ENCODE data around the gene PCCA. TPM values are rescaled to one million over a fixed set of nuclear protein-coding genes. Genes with fewer than 3 reads are reported as not detected.
"Not testable (repeated sequence)": the region's sequence is repeated elsewhere in the genome, so short reads cannot be mapped to it uniquely, and the experiment has no call there.

PCCA gene, protein sequence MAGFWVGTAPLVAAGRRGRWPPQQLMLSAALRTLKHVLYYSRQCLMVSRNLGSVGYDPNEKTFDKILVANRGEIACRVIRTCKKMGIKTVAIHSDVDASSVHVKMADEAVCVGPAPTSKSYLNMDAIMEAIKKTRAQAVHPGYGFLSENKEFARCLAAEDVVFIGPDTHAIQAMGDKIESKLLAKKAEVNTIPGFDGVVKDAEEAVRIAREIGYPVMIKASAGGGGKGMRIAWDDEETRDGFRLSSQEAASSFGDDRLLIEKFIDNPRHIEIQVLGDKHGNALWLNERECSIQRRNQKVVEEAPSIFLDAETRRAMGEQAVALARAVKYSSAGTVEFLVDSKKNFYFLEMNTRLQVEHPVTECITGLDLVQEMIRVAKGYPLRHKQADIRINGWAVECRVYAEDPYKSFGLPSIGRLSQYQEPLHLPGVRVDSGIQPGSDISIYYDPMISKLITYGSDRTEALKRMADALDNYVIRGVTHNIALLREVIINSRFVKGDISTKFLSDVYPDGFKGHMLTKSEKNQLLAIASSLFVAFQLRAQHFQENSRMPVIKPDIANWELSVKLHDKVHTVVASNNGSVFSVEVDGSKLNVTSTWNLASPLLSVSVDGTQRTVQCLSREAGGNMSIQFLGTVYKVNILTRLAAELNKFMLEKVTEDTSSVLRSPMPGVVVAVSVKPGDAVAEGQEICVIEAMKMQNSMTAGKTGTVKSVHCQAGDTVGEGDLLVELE
- polyA plus RNA-seq (ENCODE audit: insufficient read length), result 27.5 TPM

DNA sequence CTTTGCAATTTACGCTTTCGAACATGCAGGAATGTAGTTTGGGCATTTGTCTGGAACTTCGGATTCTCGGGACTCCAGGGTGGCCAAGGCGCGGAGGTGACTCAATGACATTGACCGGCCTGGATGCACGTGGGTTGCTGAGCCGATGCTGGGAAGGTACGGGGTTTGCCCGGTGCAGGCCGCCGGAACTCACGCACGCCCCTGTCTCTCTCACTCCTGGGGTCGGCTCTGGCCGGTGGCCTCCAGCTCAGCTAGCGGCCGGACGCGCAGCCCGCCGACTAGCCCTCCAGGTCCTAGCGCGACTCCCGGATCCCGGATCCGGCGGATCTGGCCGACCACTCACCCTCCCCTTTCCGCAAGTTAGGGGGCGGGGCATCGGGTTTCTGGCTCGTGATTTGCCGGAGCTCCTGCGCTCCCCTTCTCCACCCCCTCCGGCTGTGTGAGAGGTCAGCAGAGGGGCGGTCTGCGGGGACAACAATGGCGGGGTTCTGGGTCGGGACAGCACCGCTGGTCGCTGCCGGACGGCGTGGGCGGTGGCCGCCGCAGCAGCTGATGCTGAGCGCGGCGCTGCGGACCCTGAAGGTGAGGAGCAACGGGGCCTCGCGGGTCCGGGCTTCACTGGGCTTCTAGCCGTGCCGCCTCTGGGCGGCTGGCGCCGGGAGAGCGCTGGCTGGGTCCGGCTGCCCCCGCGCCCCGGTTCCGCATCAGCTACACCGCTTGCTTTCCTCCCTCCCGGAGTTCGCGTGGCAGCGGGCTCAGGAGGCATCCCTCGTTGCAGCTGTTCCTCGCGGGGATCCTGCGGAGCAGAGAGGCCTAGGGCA, at the start of gene PCCA:
TSS of gene PCCA (plus strand) at position 450 of the 821 bp plus-strand sequence. CDS start at position 478, 28 bp downstream.
- DNase-seq, result peak; percentile 96

DNA sequence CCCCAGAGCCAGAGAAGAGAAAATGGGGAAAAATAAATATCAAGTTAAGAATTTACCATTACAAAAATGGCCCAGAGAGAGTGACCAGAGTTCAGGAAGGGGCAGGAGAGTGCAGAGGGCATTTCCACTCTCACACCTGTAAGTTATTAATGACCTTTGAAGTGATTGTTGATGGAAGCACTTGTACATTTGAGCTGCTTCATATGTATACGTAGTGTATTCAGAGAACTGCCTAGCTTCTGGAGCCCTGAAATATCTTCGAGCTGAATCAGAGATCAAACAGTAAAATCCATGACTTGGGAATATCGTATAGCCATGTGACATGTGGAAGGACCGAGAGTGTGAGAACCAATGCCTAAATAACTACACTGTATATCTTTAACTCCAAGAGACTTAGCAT, 49.2 kb upstream of the PCCA start:
- DNase-seq, result no peak

DNA sequence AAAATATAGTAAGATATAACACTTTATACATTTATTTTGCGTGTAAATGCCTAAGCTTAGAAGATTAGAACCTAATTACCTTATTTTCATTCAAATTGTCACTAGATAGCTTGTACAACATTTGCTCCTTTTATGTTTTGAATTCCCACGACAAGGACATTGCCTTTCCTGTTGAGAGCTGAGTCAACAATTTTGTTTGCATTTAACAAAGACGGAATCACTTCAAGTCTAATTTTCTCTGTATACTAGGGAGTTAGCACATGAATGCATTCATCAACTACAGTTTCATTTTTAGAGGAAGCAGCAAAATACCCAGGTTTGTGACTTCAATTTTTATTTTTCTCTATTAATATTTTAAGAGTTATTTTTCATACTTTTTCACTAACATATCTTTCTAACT, 48.7 kb upstream of the PCCA start:
- DNase-seq, result no peak

DNA sequence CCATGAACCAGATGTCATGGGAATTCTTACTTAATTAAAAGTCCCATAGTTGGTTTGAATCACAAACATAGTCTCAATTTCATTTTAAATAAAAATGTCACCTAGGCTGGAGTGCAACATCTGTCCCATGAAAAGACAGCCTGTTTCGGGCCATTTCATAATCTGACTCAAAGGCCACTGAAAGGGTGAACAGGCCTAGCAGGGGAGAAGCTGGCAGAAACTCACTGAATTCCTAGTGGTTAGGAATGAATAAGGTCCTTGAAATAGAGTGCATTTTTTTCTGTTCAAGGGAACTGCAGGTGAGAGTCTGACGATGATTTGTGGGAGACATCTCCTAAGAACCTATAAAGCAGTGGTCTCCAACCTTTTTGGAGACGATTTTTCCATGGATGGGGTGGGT, 44.0 kb upstream of the PCCA start:
- DNase-seq, result no peak

DNA sequence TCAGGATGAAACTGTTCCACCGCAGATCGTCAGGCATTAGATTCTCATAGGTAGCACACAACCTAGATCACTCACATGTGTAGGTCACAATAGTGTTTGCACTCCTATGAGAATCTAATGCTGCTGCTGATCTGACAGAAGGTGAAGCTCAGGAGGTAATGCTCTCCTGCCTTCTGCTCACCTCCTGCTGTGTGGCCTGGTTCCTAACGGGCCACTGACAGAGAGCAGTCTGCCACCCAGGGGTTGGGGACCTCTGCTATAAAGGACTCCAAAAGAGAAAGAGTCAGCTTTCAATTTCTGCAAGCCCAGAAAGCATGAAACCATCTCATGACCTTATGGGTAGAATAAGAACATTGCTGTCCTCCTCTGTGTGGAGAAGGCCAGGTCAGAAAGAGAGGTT, 43.5 kb upstream of the PCCA start:
- no peak for DNase-seq

DNA sequence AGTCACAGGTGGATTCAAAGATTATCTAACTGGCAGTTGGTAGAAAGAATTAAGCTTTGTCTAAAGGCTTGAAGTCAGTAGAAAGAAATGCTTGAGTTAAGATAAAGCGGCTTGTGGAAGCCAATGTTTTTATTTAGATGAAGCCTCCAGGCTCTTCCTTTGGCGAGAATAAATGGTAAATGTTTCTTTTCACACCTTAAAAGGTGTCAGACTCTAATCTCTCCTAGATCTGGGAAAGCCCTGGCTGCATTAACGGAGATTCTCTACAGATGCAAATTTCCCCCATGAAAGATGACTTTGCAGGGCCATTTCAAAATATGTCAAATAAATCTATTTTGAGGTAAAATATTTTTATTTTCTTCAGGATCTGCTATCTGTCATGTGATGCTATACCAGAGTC, 37.8 kb upstream of the PCCA start:
- DNase-seq, result no peak

DNA sequence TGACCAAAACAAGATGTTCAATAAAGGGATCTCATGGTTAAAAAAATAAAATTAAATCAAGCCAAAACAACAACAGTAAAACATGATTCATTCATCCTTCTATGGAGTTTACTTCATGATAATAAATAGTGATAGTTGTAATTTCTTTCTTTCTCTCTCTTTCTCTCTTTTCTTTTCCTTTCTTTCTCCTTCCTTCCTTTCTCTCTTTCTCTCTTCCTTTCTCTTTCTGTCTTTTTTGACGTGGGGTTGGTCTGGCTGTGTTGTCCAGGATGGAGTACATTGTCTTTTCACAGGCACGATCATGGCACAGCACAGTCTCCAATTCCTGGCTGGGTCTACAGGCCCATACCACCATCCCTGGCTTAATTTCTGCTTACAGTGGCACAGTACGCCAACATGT, 29.1 kb upstream of the PCCA start:
- no peak for DNase-seq

DNA sequence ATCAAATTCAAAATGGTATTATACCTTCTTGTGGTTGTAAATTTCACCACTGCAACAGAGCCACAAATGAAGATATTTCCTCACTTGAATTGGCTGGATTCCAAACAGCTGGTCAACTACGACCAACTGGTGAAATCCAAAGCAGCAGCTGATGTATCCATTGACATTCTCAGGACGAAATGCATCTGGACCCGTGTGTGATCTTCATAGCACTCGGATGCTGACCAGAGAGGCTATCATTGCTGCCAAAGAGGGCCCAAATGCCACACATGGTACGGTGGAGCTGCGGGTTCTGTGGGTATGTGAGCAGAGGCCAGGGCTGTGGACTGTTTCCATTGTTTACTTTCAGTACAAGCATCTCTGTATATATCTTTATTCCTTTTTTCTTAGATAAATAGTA, 25.6 kb upstream of the PCCA start:
- peak; percentile 18 for DNase-seq

DNA sequence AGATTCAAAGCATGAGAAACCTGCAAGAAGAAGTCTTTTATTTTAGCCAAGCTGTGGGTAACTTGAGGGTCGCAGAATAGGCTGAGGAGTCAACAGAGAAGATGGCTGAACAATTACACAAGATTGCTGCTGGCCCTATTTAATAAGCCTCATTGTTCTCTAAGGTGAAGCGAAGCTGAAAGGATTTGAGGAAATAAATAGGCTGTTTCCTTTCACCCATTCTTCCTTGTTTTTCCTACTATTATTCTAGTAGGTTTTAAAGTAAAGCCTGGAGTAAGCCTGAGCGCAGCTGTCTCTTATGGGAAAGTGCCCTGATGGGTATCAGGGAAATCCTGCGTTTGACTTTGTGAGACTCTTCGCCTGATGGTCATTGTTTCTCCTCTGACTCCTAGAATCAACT, 25.0 kb upstream of the PCCA start:
- DNase-seq, result no peak

DNA sequence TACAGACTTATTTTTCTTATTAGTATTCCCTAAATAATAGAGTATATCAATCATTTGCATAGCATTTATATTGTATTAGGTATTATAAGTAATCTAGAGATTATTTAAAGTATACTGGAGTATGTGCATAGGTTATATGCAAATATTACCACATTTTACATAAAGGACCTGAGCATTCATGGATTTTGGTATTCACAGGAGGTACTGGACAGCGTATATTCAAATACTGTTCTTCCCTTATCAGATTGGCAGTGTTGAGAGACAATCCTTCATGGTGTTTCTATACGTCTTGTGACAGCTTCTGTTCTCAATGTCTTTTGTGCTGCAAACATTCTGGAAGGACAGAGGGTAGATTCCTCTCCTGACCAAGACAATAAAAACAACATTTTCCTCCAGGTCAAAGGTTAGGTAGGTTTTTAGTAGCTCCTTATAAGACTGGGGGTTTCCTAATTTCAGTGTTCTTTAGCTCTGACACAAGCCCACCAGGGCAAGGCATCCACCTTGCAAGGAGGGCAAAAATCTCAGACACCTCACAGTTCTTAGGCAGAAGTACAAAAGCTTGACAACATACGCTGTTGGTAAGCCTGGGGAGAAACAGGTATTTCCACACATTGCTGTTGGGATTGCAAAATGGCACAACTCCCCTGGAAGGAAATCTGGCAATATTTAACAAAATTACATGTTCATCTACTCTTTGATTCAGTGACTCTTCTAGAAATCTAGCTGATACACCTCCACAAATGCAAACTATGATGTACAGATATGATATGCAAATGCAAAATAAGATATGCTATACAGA, 20.6 kb upstream of the PCCA start:
- DNase-seq, result no peak

DNA sequence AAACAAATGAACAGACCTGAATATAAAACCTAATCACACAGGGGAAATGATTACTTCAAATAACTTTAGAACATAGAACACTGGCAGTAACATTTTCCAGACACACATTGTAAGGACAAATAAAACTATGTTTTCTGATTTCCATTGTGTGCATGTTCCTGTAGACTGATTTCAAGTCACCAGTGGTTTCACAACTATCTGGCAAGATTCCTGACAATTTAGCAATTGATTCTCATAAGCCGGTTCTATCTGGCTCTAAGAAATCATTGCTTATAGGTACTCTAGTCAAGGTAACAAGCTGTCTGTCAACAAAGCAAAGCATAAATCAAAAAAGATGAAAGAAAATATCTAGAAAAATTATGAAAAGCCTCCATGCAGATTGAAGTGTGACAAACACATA, 19.6 kb upstream of the PCCA start:
- no peak for DNase-seq

DNA sequence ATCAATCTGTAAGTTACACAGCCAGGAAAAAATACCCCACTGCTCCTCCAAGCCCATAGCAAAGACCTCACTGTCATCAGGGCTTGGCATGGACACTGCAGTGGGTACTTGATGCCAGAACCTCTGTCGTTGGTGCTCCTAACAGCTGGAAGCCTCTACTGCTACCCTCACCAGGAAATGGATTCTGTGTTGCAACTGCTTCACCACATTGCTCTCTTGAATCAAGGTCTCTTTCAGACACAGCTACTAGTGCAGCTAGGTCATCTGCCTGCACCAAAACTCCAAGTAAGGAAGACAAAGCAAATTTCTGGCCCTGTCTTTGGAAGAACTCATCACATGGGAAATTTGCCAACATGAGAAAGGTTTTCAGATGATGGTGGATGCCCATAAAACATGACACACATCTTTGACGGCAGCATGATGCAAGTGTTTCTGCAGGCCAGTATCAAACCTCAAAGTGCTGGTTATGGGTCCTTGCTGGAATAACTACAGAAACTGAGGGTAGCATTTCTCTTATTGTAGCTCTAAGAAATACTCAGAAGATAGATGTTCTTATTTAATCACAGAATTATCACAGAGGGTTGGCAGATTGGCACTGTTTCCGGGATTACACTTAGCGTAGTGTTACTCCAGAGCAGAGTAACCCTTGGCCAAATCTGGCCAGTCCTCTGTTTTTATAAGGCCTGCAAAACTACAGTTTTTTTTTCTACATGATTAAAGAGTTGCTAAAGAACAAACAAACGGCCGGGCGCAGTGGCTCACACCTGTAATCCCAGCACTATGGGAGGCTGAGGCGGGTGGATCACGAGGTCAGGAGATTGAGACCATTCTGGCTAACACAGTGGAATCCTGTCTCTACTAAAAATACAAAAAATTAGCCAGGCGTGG, 12.9 kb upstream of the PCCA start:
- DNase-seq, result no peak

DNA sequence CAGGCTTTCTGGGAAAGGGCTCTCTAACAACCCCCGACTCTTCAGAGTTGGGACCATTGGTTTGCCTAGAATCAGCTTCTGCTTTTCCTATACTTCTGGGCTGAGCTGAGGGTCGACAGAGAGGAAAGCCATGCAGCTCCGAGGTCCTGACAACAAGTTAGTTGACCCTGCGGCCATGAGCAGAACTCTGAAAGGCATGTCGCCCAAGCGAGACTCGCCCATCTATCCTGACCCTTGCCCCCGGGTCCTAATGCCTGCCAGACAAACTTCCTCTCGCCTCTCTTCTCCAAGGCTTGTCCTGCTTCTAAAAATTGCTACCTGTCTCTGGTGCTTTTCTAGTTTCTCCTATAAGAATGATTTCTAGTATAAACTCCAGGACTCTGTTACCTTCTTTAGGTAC, 9.9 kb upstream of the PCCA start:
- DNase-seq, result not testable (repeated sequence)

DNA sequence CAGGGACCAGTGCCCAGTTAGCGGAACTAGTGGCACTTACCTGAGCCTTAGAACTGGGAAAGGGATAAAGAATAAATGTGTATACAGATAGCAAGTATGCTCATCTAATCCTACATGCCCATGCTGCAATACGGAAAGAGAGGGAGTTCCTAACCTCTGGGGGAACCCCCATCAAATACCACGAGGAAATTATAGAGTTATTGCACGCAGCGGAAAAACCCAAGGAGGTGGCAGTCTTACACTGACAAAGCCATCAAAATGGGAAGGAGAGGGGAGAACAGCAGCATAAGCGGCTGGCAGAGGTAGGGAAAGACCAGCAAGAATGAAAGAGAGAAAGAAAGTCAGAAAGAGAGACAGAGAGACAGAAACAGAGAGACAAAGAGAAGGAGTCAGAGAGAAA, 5.5 kb upstream of the PCCA start:
- DNase-seq, result not testable (repeated sequence)

DNA sequence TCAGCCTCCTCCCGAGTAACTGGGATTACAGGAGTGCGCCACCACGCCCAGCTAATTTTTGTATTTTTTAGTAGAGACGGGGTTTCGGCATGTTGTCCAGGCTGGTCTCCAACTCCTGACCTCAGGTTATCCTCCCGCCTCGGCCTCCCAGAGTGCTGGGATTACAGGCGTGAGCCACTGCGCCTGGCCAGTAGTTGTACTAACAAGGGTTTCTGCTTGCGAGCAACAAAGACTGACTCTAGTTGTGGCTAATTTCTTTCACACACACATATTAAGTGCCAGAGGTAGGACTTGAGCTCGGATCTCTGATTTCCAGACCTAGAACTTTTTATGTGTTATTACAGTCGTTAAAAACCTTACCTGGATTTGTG, 635 bp upstream of the PCCA start:
- DNase-seq, result no peak

DNA sequence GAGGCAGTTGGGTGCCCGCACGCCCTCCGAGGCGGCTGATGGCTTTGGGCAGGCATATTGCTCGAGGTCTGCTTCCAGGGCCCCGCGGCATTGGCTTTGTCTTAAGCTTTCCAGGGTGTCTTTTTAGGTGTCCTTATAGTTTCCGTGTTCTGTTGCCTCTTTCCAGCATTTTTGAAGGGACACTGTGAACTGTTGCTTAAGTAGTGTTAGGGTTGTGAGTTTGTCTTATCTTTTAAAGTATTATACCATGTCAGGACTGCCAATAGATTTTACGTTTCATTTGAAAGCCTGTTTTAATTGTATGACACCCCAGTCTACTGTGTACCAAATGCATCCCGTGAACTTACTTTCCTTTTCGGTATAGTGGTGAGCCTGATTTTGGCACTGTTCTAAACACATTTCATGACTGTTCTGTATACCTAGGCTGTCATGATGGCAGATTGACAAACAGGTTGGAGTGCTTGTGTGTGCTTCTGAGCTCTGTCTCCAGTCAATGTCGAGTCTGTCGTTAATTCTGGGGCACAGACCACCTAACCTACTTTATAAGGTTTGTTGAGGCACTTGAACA, 656 bp downstream of the PCCA start:
- no peak for DNase-seq

DNA sequence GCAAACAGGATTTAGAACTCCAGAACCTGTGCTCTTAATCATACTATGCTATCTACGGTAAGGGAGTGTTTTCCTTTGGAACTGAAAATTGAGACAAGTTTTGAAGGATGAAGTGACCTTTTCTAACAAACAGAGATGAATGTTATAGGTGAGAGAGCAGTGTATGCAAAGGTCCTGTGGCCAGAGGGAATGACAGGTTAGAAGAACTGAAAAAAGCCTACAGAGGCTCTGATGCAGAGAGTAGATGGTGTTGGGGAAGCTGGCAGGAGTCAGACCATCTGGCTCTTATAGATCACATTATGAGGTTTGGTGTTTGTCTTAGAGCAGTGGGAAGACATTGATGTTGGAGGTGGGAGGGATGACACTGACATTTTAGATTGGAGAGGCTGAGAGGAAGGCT, 2.0 kb downstream of the PCCA start:
- DNase-seq, result no peak

DNA sequence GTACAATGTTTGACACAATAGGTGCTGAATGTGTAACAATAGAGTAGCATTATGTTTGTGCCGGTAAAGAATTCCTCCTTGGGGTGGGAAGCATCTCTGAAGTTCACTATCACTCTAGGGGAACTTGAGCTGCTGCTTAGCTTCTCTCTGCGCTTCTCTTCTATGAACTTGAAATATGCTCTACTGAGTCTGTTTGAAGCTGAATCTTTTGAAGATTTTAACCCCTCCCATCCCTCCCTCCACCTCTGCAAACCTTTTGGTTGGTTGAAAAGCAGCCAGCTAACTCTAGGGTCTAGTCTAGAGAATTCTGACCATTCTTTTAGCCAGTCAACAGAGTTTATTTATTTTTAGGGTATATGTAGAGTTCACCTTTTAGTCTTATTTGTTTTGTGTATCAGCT, 2.5 kb downstream of the PCCA start:
- no peak for DNase-seq

DNA sequence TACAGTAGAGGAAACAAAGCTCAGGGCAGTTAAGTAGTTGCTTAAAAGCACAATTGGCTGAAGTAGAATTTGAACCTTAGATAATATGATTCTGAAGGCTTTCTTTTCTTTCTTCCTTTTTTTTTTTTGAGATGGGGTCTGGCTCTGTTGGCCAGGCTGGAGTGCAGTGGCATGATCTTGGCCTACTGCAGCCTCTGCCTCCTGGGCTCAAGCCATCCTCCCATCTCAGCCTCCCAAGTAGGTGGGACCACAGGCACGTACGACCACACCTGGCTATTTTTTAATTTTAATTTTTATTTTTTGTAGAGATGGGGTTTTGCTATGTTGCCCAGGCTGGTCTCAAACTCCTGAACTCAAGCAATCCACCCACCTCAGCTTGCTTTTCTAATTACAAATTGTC, 3.4 kb downstream of the PCCA start:
- not testable (repeated sequence) for DNase-seq

DNA sequence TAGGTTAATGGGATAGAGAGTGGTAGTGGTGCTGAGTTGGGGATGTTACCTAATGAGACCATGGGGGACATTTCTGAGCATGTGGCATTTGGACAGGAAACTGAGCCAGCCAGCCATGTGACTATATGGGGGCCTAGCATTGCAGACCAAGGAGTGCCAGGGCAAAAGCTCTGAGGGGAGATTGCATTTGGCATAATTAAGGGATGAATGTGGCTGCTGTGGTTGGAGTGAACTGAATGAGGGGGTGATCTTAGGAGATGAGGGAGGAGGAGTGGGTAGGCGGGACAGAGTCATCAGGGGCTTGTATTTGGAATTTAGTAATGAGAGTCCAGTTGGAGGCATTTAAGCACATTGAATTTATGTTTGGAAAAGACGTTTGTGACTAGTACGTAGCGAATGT, 6.6 kb downstream of the PCCA start:
- DNase-seq, result no peak

DNA sequence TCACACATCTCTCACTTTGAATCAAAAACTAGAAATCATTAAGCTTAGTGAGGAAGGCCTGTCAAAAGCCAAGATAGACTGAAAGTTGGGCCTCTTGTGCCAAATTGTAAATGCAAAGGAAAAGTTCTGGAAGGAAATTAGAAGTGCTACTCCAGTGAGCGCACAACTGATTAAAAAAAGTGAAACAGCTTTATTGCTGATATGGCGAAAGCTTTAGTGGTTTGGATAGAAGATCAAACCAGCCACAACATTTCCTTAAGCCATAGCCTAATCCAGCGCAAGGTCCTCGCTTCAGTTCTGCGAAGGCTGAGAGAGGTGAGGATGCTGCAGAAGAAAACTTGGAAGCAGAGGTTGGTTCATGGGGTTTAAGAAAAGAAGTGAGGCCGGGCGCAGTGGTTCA, 7.6 kb downstream of the PCCA start:
- DNase-seq, result no peak

Data from hindlimb muscle (tissue), 1 donor.